GM12875 (cell line): ENCODE results near the gene WIZ.
A peak's percentile ranks its signal among the peaks of the same experiment; 100 is the strongest.
"Not testable (repeated sequence)": the region's sequence is repeated elsewhere in the genome, so short reads cannot be mapped to it uniquely, and the experiment has no call there.

Experiments
- H3K4me3 ChIP-seq: one replicate; pipeline ENCODE4 v1.5.1; 2011; ENCODE audit warnings: low read depth, low read length, control low read depth
- CTCF ChIP-seq: IDR thresholded peaks from 2 replicates; pipeline ENCODE4 v1.5.1; 2011; ENCODE audit warnings: low read depth, mild to moderate bottlenecking, control low read depth, inconsistent platforms, low read length, moderate library complexity, borderline replicate concordance; ENCODE audit not compliant: insufficient read depth

Gene WIZ

GRCh38 chr19:15479391-15480345 is 29.9 kb upstream of the WIZ start, which contains the start of gene PGLYRP2:
Gene PGLYRP2, minus strand, starts transcription at chr19:15479501. Its CDS starts 130 bp downstream, at chr19:15479371.
- TF ChIP-seq CTCF: 0 out of 2 replicates have a peak, but pooled peaks have one; percentile 5
- no peak within 1 kb of the TSS for H3K4me3 ChIP-seq

- no peak for TF ChIP-seq CTCF
- no peak overlapping the region for H3K4me3 ChIP-seq
These were observed 26.6 kb upstream of the WIZ start for GRCh38 chr19:15476325-15476724.

GRCh38 chr19:15475611-15476010 is 25.9 kb upstream of the WIZ start:
- H3K4me3 ChIP-seq: no peak overlapping the region
- no peak for TF ChIP-seq CTCF

GRCh38 chr19:15475169-15475568 is 25.4 kb upstream of the WIZ start:
- no peak overlapping the region for H3K4me3 ChIP-seq
- no peak for TF ChIP-seq CTCF

GRCh38 chr19:15473821-15474220 is 24.1 kb upstream of the WIZ start:
- H3K4me3 ChIP-seq: not testable (repeated sequence)

GRCh38 chr19:15471639-15472101 is 21.9 kb upstream of the WIZ start:
- no peak for TF ChIP-seq CTCF
- no peak overlapping the region for H3K4me3 ChIP-seq

- H3K4me3 ChIP-seq: peak overlapping the region; percentile 34
- TF ChIP-seq CTCF: 0 out of 2 replicates have a peak, but pooled peaks have one; percentile 0
These were observed 19.9 kb upstream of the WIZ start for GRCh38 chr19:15469513-15470297.
